H9 (cell line): ENCODE data around the gene ZNF79. TPM values are rescaled to one million over a fixed set of nuclear protein-coding genes. Genes with fewer than 3 reads are reported as not detected.

Source experiments
- DNase-seq: peaks from one replicate; pipeline ENCODE4 v3.0.0-alpha.2; 2017
- H2AFZ ChIP-seq: one replicate; pipeline ENCODE4 v1.6.1; 2013; ENCODE audit warnings: mild to moderate bottlenecking, low read length, control low read depth, moderate library complexity
- H2AK5ac ChIP-seq: 2 replicates; pipeline ENCODE4 v1.6.1; 2013; ENCODE audit warnings: low read length, control low read depth, mixed read lengths; ENCODE audit not compliant: insufficient read length
- H2BK120ac ChIP-seq: one replicate; pipeline ENCODE4 v1.6.1; 2013; ENCODE audit warnings: low read depth, mild to moderate bottlenecking, low read length, control low read depth, inconsistent platforms; ENCODE audit not compliant: poor library complexity, severe bottlenecking
- H2BK12ac ChIP-seq: 2 replicates; pipeline ENCODE4 v1.6.1; 2013; ENCODE audit warnings: low read length, control low read depth, mixed read lengths, low read depth; ENCODE audit not compliant: insufficient read length
- H2BK15ac ChIP-seq: 2 replicates; pipeline ENCODE4 v1.6.1; 2013; ENCODE audit warnings: low read depth, low read length, control low read depth
- H2BK20ac ChIP-seq: one replicate; pipeline ENCODE4 v1.6.1; 2013; ENCODE audit warnings: low read depth, mild to moderate bottlenecking, low read length, control low read depth, inconsistent platforms; ENCODE audit not compliant: poor library complexity, severe bottlenecking
- H2BK5ac ChIP-seq: 2 replicates; pipeline ENCODE4 v1.6.1; 2013; ENCODE audit warnings: low read length, control low read depth, mixed read lengths; ENCODE audit not compliant: insufficient read length
- H3K14ac ChIP-seq: 2 replicates; pipeline ENCODE4 v1.6.1; 2013; ENCODE audit warnings: low read length, control low read depth; ENCODE audit not compliant: insufficient read depth
- H3K18ac ChIP-seq: 2 replicates; pipeline ENCODE4 v1.6.1; 2013; ENCODE audit warnings: low read depth, mild to moderate bottlenecking, mixed read lengths, low read length, control low read depth; ENCODE audit not compliant: insufficient read length
- H3K23ac ChIP-seq: 2 replicates; pipeline ENCODE4 v1.6.1; 2013; ENCODE audit warnings: low read length, control low read depth, mixed read lengths, low read depth; ENCODE audit not compliant: insufficient read length
- H3K23me2 ChIP-seq: 2 replicates; pipeline ENCODE4 v1.6.1; 2013; ENCODE audit warnings: low read depth, mild to moderate bottlenecking, mixed read lengths, low read length, control low read depth; ENCODE audit not compliant: insufficient read length, poor library complexity, severe bottlenecking
- H3K27ac ChIP-seq: 2 replicates; pipeline ENCODE4 v1.5.1; 2013; ENCODE audit warnings: low read length, control low read depth, mixed read lengths, low read depth; ENCODE audit not compliant: insufficient read length
- H3K27me3 ChIP-seq: 2 replicates; pipeline ENCODE4 v1.6.1; 2013; ENCODE audit warnings: low read length, control low read depth, inconsistent platforms; ENCODE audit not compliant: insufficient read depth
- H3K4ac ChIP-seq: 2 replicates; pipeline ENCODE4 v1.6.1; 2013; ENCODE audit warnings: low read depth, mild to moderate bottlenecking, control low read depth, inconsistent platforms, low read length, moderate library complexity
- H3K4me1 ChIP-seq: 2 replicates; pipeline ENCODE4 v1.6.1; 2013; ENCODE audit warnings: low read length, control low read depth, inconsistent platforms; ENCODE audit not compliant: insufficient read depth
- H3K4me2 ChIP-seq: 2 replicates; pipeline ENCODE4 v1.6.1; 2013; ENCODE audit warnings: low read length, control low read depth, mixed read lengths; ENCODE audit not compliant: insufficient read length, insufficient read depth
- H3K56ac ChIP-seq: 2 replicates; pipeline ENCODE4 v1.6.1; 2013; ENCODE audit warnings: low read depth, mild to moderate bottlenecking, mixed read lengths, low read length, control low read depth; ENCODE audit not compliant: insufficient read length
- H3K79me1 ChIP-seq: 2 replicates; pipeline ENCODE4 v1.6.1; 2013; ENCODE audit warnings: low read depth, mild to moderate bottlenecking, moderate library complexity, low read length, control low read depth, inconsistent platforms; ENCODE audit not compliant: insufficient read depth, poor library complexity, severe bottlenecking
- H3K79me2 ChIP-seq: 2 replicates; pipeline ENCODE4 v1.6.1; 2013; ENCODE audit warnings: low read length, control low read depth, inconsistent platforms; ENCODE audit not compliant: insufficient read depth
- H3K9ac ChIP-seq: 2 replicates; pipeline ENCODE4 v1.6.1; 2013; ENCODE audit warnings: low read length, control low read depth, mixed read lengths; ENCODE audit not compliant: insufficient read length; ENCODE audit errors: extremely low read depth
- H3K9me3 ChIP-seq: one replicate; pipeline ENCODE4 v1.6.1; 2013; ENCODE audit warnings: low read depth, low read length, inconsistent platforms; ENCODE audit not compliant: control insufficient read depth
- H3T11ph ChIP-seq: one replicate; pipeline ENCODE4 v1.6.1; 2013; ENCODE audit warnings: mild to moderate bottlenecking, low read length, control low read depth, inconsistent platforms
- H4K20me1 ChIP-seq: one replicate; pipeline ENCODE4 v1.6.1; 2013; ENCODE audit not compliant: control insufficient read depth, insufficient read length, insufficient read depth
- H4K5ac ChIP-seq: 2 replicates; pipeline ENCODE4 v1.6.1; 2013; ENCODE audit warnings: low read depth, mild to moderate bottlenecking, mixed read lengths, low read length, control low read depth; ENCODE audit not compliant: insufficient read length
- H4K8ac ChIP-seq: replicated peaks from 2 replicates; pipeline ENCODE4 v1.6.1; 2013; ENCODE audit warnings: low read length, control low read depth, mixed read lengths, low read depth; ENCODE audit not compliant: insufficient read length
- H4K91ac ChIP-seq: 2 replicates; pipeline ENCODE4 v1.6.1; 2013; ENCODE audit warnings: low read depth, mild to moderate bottlenecking, moderate library complexity, mixed read lengths, low read length, control low read depth; ENCODE audit not compliant: insufficient read length
- H3K27ac Mint-ChIP-seq, 3 experiments: 2 replicates in 2 of 3; 3 replicates in 1 of 3; pipeline ENCODE4 v1.8.0; 2020 to 2021; ENCODE audit warnings: mixed read lengths in 3 of 3, mild to moderate bottlenecking in 1 of 3, moderate library complexity in 1 of 3
- H3K27me3 Mint-ChIP-seq: 2 replicates; pipeline ENCODE4 v1.8.0; 2021; ENCODE audit warnings: low read depth, mild to moderate bottlenecking, moderate library complexity, mixed read lengths
- H3K36me3 Mint-ChIP-seq, 3 experiments: 2 replicates in 2 of 3; 3 replicates in 1 of 3; pipeline ENCODE4 v1.8.0; 2020 to 2021; ENCODE audit warnings: low read depth in 3 of 3, mixed read lengths in 3 of 3; ENCODE audit not compliant: insufficient read depth in 1 of 3
- H3K4me1 Mint-ChIP-seq, 2 experiments: 2 replicates each; pipeline ENCODE4 v1.8.0; 2020; ENCODE audit warnings: mixed read lengths in 2 of 2
- H3K4me3 Mint-ChIP-seq, 2 experiments: 2 replicates in 1 of 2; 3 replicates in 1 of 2; pipeline ENCODE4 v1.8.0; 2020 to 2021; ENCODE audit warnings: mild to moderate bottlenecking in 2 of 2, mixed read lengths in 2 of 2, moderate library complexity in 1 of 2
- H3K9me3 Mint-ChIP-seq, 2 experiments: 2 replicates in 1 of 2; 3 replicates in 1 of 2; pipeline ENCODE4 v1.8.0; 2020; ENCODE audit warnings: mild to moderate bottlenecking in 2 of 2, mixed read lengths in 2 of 2, moderate library complexity in 1 of 2
- CTCF ChIP-seq: fragments of 200-600 bp; sonication (generic); conservative IDR thresholded peaks from 3 replicates; pipeline ENCODE4 v1.8.0; 2021; ENCODE audit warnings: antibody characterized with exemption, mild to moderate bottlenecking
- WGBS: extraction: QIAGEN DNeasy Blood & Tissue Kit; methylation state at CpG from one replicate; pipeline ENCODE4 v1.1.7; 2013; ENCODE audit warnings: missing lambda C conversion rate, low lambda C conversion rate, mixed read lengths; ENCODE audit not compliant: insufficient read length; ENCODE audit errors: extremely low coverage; 5-methylcytosine and 5-hydroxymethylcytosine counted together
- total RNA-seq: library from RNA; stranded (reverse); gene quantifications from 2 replicates; pipeline ENCODE4 v1.2.1, GENCODE V29; 2021

ZNF79 gene
- total RNA-seq, 1 experiment from 2014 or later, result 11.5 TPM

- Mint-ChIP-seq H3K36me3 (peaks cover 6 to 40% (median 22%) of the 10 kb centered on the region in 3 experiments), H3K27ac (0 out of 7 replicates have a peak overlapping the region, but pooled peaks of 1 of the 3 experiments have one; percentile 17), H3K9me3 (no peaks in the 10 kb centered on the region), H3K4me3 (no peak overlapping the region), H3K4me1 (peaks cover 4 to 8% of the 10 kb centered on the region in 2 experiments), H3K27me3 (no peaks in the 10 kb centered on the region)
- no peak overlapping the region for H4K5ac ChIP-seq
- no peak overlapping the region for H3K23ac ChIP-seq
- H2BK20ac ChIP-seq, result no peak overlapping the region
- H4K20me1 ChIP-seq, result no peaks in the 10 kb centered on the region
- H3K4me1 ChIP-seq, result no peaks in the 10 kb centered on the region
- H3K14ac ChIP-seq, result no peak overlapping the region; the same call in 1 of the 2 replicates
- peak; percentile 71 for TF ChIP-seq CTCF
- H2BK120ac ChIP-seq, result no peak overlapping the region
- no peak overlapping the region for H3K18ac ChIP-seq
- no peak overlapping the region for H3K4ac ChIP-seq
- no peak overlapping the region for H4K91ac ChIP-seq
- H2BK12ac ChIP-seq, result no peak overlapping the region
- WGBS, result no CpG with 5 or more reads among the region's 22 CpGs
- H3K4me2 ChIP-seq, result no peak overlapping the region
- no peak overlapping the region for H3K9ac ChIP-seq
- no peak overlapping the region for H3K56ac ChIP-seq
- no peak overlapping the region for H2AK5ac ChIP-seq
- H3K27me3 ChIP-seq, result no peaks in the 10 kb centered on the region
- H3K27ac ChIP-seq, result no peak overlapping the region
- no peak overlapping the region for H2AFZ ChIP-seq
- H3K9me3 ChIP-seq, result no peaks in the 10 kb centered on the region
- DNase-seq, result peak; percentile 91
- no peaks in the 10 kb centered on the region for H3K79me2 ChIP-seq
- no peak overlapping the region for H2BK15ac ChIP-seq
- H3T11ph ChIP-seq, result no peak overlapping the region
- no peak overlapping the region for H2BK5ac ChIP-seq
- H4K8ac ChIP-seq, result no peak overlapping the region
- H3K79me1 ChIP-seq, result no peaks in the 10 kb centered on the region
- no peaks in the 10 kb centered on the region for H3K23me2 ChIP-seq
Measured at GRCh38 chr9:127489471-127490115, 65.4 kb downstream of the ZNF79 start.
